ENCODE data around the gene MRPL49. TPM values are rescaled to one million over a fixed set of nuclear protein-coding genes. Genes with fewer than 3 reads are reported as not detected.
"Not testable (repeated sequence)": the region's sequence is repeated elsewhere in the genome, so short reads cannot be mapped to it uniquely, and the experiment has no call there.

MRPL49 gene
- polyA plus RNA-seq, 1 experiment: 68.5 TPM

DNA sequence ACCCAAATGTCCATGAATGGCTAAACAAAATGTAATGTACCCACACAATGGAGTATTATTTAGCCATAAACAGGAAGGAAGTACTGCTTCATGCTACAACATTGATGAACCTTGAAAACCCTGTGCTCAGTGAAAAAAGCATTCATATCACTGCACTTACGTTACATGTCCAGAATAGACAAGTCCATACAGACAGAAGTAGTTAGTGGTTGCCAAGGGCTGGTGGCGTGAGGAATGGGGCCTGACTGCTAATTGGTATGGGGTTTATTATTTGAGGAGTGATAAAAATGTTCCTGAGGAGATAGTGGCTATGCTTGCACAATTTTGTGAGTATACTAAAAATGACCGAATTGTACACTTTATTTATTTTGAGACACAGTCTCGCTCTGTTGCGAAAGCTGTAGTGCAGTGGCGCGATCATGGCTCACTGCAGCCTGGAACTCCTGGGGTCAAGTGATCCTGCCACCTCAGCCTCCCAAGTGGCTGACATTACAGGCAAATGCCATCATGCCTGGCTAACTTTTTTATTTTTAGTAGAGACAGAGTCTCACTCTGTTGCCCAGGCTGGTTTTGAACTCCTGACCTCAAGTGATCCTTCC is 19.9 kb downstream of the MRPL49 start:
- DNase-seq (ENCODE audit: low read depth): no peak
- POLR2A ChIA-PET: no interaction called here
- TF ChIP-seq CTCF (IDR thresholded peaks at IDR 0.05; ENCODE audit: insufficient read depth, low read depth, low read length): no peak
- no peaks in the 10 kb centered on the region for H3K36me3 ChIP-seq (ENCODE audit: control insufficient read depth, insufficient read depth, low read length)
- CTCF ChIA-PET: no interaction called here
- H3K27me3 ChIP-seq (ENCODE audit: control insufficient read depth, insufficient read depth, low read length): peaks cover 1% of the 10 kb centered on the region; the same call in 1 of the 2 replicates
- no peak overlapping the region for H3K4me3 ChIP-seq (ENCODE audit: low read depth, low read length)

GRCh38 chr11:65147352-65148075 is 25.4 kb downstream of the MRPL49 start:
- ChIA-PET POLR2A (no interaction called here), CTCF (interaction anchor here (0.6 to 1.0 kb wide), 4 partner anchors 12 to 33 kb away, joined by 3 read pairs; no protein-coding TSS in a partner anchor)
- H3K36me3 ChIP-seq (ENCODE audit: control insufficient read depth, insufficient read depth, low read length): no peaks in the 10 kb centered on the region
- DNase-seq (ENCODE audit: low read depth): no peak
- TF ChIP-seq CTCF (IDR thresholded peaks at IDR 0.05; ENCODE audit: insufficient read depth, low read depth, low read length): no peak
- H3K4me3 ChIP-seq (ENCODE audit: low read depth, low read length): no peak overlapping the region
- H3K27me3 ChIP-seq (ENCODE audit: control insufficient read depth, insufficient read depth, low read length): peaks cover 1% of the 10 kb centered on the region; the same call in 1 of the 2 replicates

DNA sequence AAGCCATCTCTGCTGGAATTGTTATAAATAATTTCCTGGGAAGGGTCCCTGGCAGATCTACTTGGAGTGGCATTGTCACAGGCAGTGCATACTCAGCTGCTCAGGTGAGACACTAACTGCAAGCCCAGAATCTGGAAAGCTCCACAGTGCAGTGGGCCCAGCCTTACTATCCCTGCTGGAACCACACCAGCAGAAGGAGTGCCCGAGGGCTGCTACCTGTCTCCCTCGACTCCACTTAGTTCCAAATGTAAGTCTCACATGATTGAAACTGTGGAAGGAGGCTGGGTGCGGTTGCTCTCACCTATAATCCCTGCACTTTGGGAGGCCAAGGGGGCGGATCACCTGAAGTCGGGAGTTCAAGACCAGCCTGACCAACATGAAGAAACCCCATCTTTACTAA is 26.5 kb downstream of the MRPL49 start:
- no peaks in the 10 kb centered on the region for H3K36me3 ChIP-seq (ENCODE audit: control insufficient read depth, insufficient read depth, low read length)
- TF ChIP-seq CTCF (IDR thresholded peaks at IDR 0.05; ENCODE audit: insufficient read depth, low read depth, low read length): no peak
- peaks cover 1% of the 10 kb centered on the region; the same call in 1 of the 2 replicates for H3K27me3 ChIP-seq (ENCODE audit: control insufficient read depth, insufficient read depth, low read length)
- no peak for DNase-seq (ENCODE audit: low read depth)
- ChIA-PET CTCF (interaction anchor here (1.1 kb wide), 1 partner anchor 166 kb away, joined by 3 read pairs; the partner anchor contains the start of gene CDC42EP2), POLR2A (no interaction called here)
- H3K4me3 ChIP-seq (ENCODE audit: low read depth, low read length): no peak overlapping the region

GRCh38 chr11:65150131-65150508 is 28.0 kb downstream of the MRPL49 start:
- CTCF ChIA-PET; H3K4me3 ChIP-seq (ENCODE audit: low read depth, low read length); POLR2A ChIA-PET; DNase-seq (ENCODE audit: low read depth); H3K27me3 ChIP-seq (ENCODE audit: control insufficient read depth, insufficient read depth, low read length); H3K36me3 ChIP-seq (ENCODE audit: control insufficient read depth, insufficient read depth, low read length): not testable (repeated sequence)

DNA sequence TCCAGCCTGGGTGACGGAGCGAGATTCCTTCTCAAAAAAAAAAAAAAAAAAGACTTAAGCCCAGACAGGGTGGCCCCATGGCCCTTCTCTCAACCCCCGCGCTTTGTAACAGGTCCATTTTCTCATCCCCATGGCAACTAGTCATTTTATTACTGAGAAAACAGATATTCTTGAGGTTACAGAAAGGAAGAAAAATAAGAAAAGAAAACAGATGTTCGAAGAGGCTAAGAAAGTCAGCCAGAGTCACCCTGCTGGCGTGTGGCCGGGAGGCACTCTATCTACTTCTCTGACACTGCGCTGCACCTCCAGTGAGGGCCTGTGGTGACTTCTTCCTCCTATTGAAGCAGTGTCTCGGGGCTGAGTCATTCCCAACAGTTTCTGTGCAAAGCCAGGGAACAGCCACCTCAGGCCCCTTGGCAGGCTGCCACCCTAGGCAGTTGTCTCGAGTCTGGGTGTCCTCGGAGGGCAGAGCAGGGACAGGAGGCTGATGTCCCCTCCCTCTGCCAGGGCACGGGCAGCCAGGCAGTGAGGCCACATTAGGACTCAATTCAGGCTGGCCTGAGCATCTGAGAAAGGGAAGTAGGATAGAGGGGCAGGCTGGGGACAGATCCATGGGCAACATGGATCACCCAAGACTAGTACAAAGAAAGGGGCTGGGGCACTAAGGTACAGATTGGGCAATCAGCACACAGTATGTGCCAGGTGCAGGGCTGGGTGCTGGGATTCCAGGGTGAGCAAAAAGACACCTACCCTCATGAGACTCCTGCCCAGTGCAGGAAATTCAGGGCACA is 28.6 kb downstream of the MRPL49 start:
- H3K4me3 ChIP-seq (ENCODE audit: low read depth, low read length): no peak overlapping the region
- ChIA-PET CTCF (no interaction called here), POLR2A (no interaction called here)
- H3K27me3 ChIP-seq (ENCODE audit: control insufficient read depth, insufficient read depth, low read length): peaks cover 1% of the 10 kb centered on the region; the same call in 1 of the 2 replicates
- DNase-seq (ENCODE audit: low read depth): peak; percentile 82
- no peaks in the 10 kb centered on the region for H3K36me3 ChIP-seq (ENCODE audit: control insufficient read depth, insufficient read depth, low read length)
- no peak for TF ChIP-seq CTCF (IDR thresholded peaks at IDR 0.05; ENCODE audit: insufficient read depth, low read depth, low read length)
